Spleen (tissue), 11 donors: ENCODE data around the gene OCEL1. TPM values are rescaled to one million over a fixed set of nuclear protein-coding genes. Genes with fewer than 3 reads are reported as not detected.

Experiments used
- DNase-seq: peaks from one replicate; pipeline ENCODE4 v3.0.0-alpha.2; 2020
- H3K27ac ChIP-seq, 8 donors: fragments of 200-600 bp; sonication (generic) in 7 of 8; 1 replicate in 4 of 8; 2 replicates in 4 of 8; pipeline versions ENCODE4 v1.5.0 to v1.8.0; 2016 to 2021; ENCODE audit warnings: inconsistent platforms in 4 of 8, mild to moderate bottlenecking in 4 of 8, moderate library complexity in 1 of 8
- H3K27me3 ChIP-seq, 7 donors: fragments of 200-600 bp; sonication (generic) in 6 of 7; replicated peaks in 1 of 7; 1 replicate in 4 of 7; 2 replicates in 3 of 7; pipeline versions ENCODE4 v1.5.0 to v1.8.0; 2016 to 2021; ENCODE audit warnings: inconsistent platforms in 3 of 7, mild to moderate bottlenecking in 1 of 7
- H3K36me3 ChIP-seq, 6 donors: fragments of 200-600 bp; sonication (generic) in 5 of 6; 1 replicate in 4 of 6; 2 replicates in 2 of 6; pipeline versions ENCODE4 v1.5.0 to v1.8.0; 2016 to 2021; ENCODE audit warnings: inconsistent platforms in 2 of 6
- H3K4me1 ChIP-seq, 6 donors: fragments of 200-600 bp; sonication (generic) in 5 of 6; 1 replicate in 3 of 6; 2 replicates in 3 of 6; pipeline versions ENCODE4 v1.5.0 to v1.8.0; 2016 to 2021; ENCODE audit warnings: inconsistent platforms in 3 of 6
- H3K4me3 ChIP-seq, 8 donors: fragments of 200-600 bp; sonication (generic) in 7 of 8; 1 replicate in 4 of 8; 2 replicates in 4 of 8; pipeline versions ENCODE4 v1.5.0 to v1.8.0; 2016 to 2021; ENCODE audit warnings: inconsistent platforms in 4 of 8, mild to moderate bottlenecking in 4 of 8, moderate library complexity in 2 of 8
- H3K9me3 ChIP-seq, 8 donors: fragments of 200-600 bp; sonication (generic) in 7 of 8; 1 replicate in 4 of 8; 2 replicates in 4 of 8; pipeline versions ENCODE4 v1.5.0 to v1.8.0; 2016 to 2021; ENCODE audit warnings: inconsistent platforms in 4 of 8
- CTCF ChIP-seq, 11 experiments: fragments of 200-600 bp in 7 of 11; fragments of 450-650 bp in 4 of 11; sonication (generic) in 4 of 11; IDR thresholded peaks in 8 of 11; conservative IDR thresholded peaks in 3 of 11; 1 replicate in 7 of 11; 2 replicates in 4 of 11; pipeline versions ENCODE4 v1.4.0 to v1.8.0; 2016 to 2021; ENCODE audit warnings: antibody characterized with exemption in 11 of 11, inconsistent platforms in 4 of 11, mild to moderate bottlenecking in 1 of 11
- POLR2A ChIP-seq, 3 donors: fragments of 450-650 bp; IDR thresholded peaks; one replicate each; pipeline ENCODE4 v1.5.1; 2017; ENCODE audit warnings: antibody characterized with exemption in 3 of 3, mild to moderate bottlenecking in 1 of 3
- POLR2AphosphoS5 ChIP-seq, 3 donors: sonication (generic); formaldehyde crosslinking; IDR thresholded peaks; one replicate each; pipeline ENCODE4 v1.5.1; 2017; ENCODE audit warnings: antibody characterized with exemption in 3 of 3
- WGBS, 5 donors: extraction: QIAGEN DNeasy Blood & Tissue Kit in 3 of 5; methylation state at CpG; one replicate each; pipeline versions ENCODE4 v1.1.5 to v1.1.7; 2013 to 2018; 5-methylcytosine and 5-hydroxymethylcytosine counted together
- intact Hi-C: fragments of 100-400 bp; cut with DNase I; formaldehyde crosslinking; loops from one replicate; pipeline ENCODE4 v1.15.0; 2023; ENCODE audit warnings: low total_unique reads
- polyA plus RNA-seq, 3 donors: library from polyadenylated mRNA; stranded (reverse); fragments of 200-250 nt; gene quantifications; one replicate each; pipeline ENCODE4 v1.2.1, GENCODE V29; 2013
- total RNA-seq, 7 donors: library from RNA; depleted of rRNA in 3 of 7; stranded (reverse); fragments of >200 nt in 3 of 7; fragmentation: NEBNext Ultra II Directional in 4 of 7; extraction: Animal tissue kit (Norgen Biotek cat#: 25700) in 4 of 7; gene quantifications; one replicate each; pipeline versions ENCODE4 v1.1.0 to v1.2.1, GENCODE V29; 2016 to 2021
- donor health status: healthy with polysubstance abuse.
- donor health status: DM: no; HTN: no; CAD: no; lungs with moderate emphysema.
- donor health status: DM: no; HTN: no; CAD: no.
- donor health status: Bipolar disorder and iron deficiency.
- donor health status: healthy.
- donor health status: DM: no; HTN: no; CAD: no.
- donor health status: DM: yes; HTN: yes; CAD: no.

Gene OCEL1
- total and polyA plus RNA-seq, 10 donors = 7.7 to 31.8 (median 24.8) TPM

GRCh38 chr19:17211547-17212446 lies 14.2 kb upstream of the OCEL1 start:
- H3K4me3 ChIP-seq = no peak overlapping the region
- intact Hi-C loops = no loop called here
- peaks cover 4 to 24% (median 20%) of the 10 kb centered on the region in 6 donors for H3K4me1 ChIP-seq
- no peaks in the 10 kb centered on the region for H3K9me3 ChIP-seq
- WGBS, 5 donors = 91 to 96% (median 95%) methylated on average over 36 to 58 of the region's 58 CpGs
- TF ChIP-seq POLR2A (IDR thresholded peaks at IDR 0.05) = no peak
- TF ChIP-seq POLR2AphosphoS5 (IDR thresholded peaks at IDR 0.05) = peak in 1 of 3 donors; percentile 43
- TF ChIP-seq CTCF (IDR thresholded peaks at IDR 0.05 in 8 of 11, conservative IDR thresholded peaks at IDR 0.05 in 3 of 11) = no peak
- DNase-seq = peak; percentile 76
- no peak overlapping the region for H3K27ac ChIP-seq
- no peaks in the 10 kb centered on the region for H3K27me3 ChIP-seq
- peaks cover 0 to 81% (median 58%) of the 10 kb centered on the region in 6 donors for H3K36me3 ChIP-seq

GRCh38 chr19:17213334-17213733 lies 12.7 kb upstream of the OCEL1 start:
- Histone ChIP-seq H3K27me3 (no peaks in the 10 kb centered on the region), H3K4me1 (peaks cover 4 to 24% (median 20%) of the 10 kb centered on the region in 6 donors), H3K9me3 (no peaks in the 10 kb centered on the region), H3K36me3 (peaks cover 0 to 81% (median 62%) of the 10 kb centered on the region in 6 donors), H3K27ac (peak overlapping the region in 1 of 8 donors; percentile 28), H3K4me3 (no peak overlapping the region)
- WGBS, 5 donors = 85 to 91% (median 86%) methylated on average over 3 to 5 of the region's 5 CpGs
- DNase-seq = peak; percentile 72
- intact Hi-C loops = no loop called here
- TF ChIP-seq POLR2AphosphoS5 (IDR thresholded peaks at IDR 0.05) (peak in 2 of 3 donors; percentile 12 to 59), POLR2A (IDR thresholded peaks at IDR 0.05) (no peak), CTCF (IDR thresholded peaks at IDR 0.05 in 8 of 11, conservative IDR thresholded peaks at IDR 0.05 in 3 of 11) (no peak)

- no peaks in the 10 kb centered on the region for H3K27me3 ChIP-seq
- H3K27ac ChIP-seq = peak overlapping the region; percentile 86 to 98 (median 96)
- no peaks in the 10 kb centered on the region for H3K9me3 ChIP-seq
- H3K36me3 ChIP-seq = peaks cover 0 to 81% (median 59%) of the 10 kb centered on the region in 6 donors
- peak; percentile 75 for DNase-seq
- peaks cover 4 to 24% (median 19%) of the 10 kb centered on the region in 6 donors for H3K4me1 ChIP-seq
- intact Hi-C loops = no loop called here
- H3K4me3 ChIP-seq = peak overlapping the region; percentile 58 to 83 (median 64)
- 27 to 37% (median 36%) methylated on average over 15 to 16 of the region's 16 CpGs for WGBS, 5 donors
- peak in 1 of 11 experiments; percentile 20 for TF ChIP-seq CTCF (IDR thresholded peaks at IDR 0.05 in 8 of 11, conservative IDR thresholded peaks at IDR 0.05 in 3 of 11)
- no peak for TF ChIP-seq POLR2AphosphoS5 (IDR thresholded peaks at IDR 0.05)
Measured at GRCh38 chr19:17214508-17215126, 11.4 kb upstream of the OCEL1 start.
